Left lung (tissue), 10 donors: ENCODE data around the gene IFT172. TPM values are rescaled to one million over a fixed set of nuclear protein-coding genes. Genes with fewer than 3 reads are reported as not detected.
A peak's percentile ranks its signal among the peaks of the same experiment; 100 is the strongest.

Source experiments
- ATAC-seq: fragments of 200-7000 bp; cut with Tn5 transposase; one replicate; pipeline ENCODE4 v1.9.1; 2020; ENCODE audit warnings: moderate library complexity
- DNase-seq, 4 donors: peaks; one replicate each; pipeline ENCODE4 v3.0.0-alpha.2; 2013 to 2020
- H3K27ac ChIP-seq, 2 donors: fragments of 200-600 bp; sonication (generic) in 1 of 2; one replicate each; pipeline versions ENCODE4 v1.5.0 to v1.8.0; 2020 to 2021
- H3K27me3 ChIP-seq, 2 donors: fragments of 200-600 bp; sonication (generic) in 1 of 2; one replicate each; pipeline versions ENCODE4 v1.5.0 to v1.8.0; 2020 to 2021
- H3K36me3 ChIP-seq, 2 donors: fragments of 200-600 bp; sonication (generic) in 1 of 2; one replicate each; pipeline versions ENCODE4 v1.5.0 to v1.8.0; 2020 to 2021
- H3K4me1 ChIP-seq, 2 donors: fragments of 200-600 bp; one replicate each; pipeline ENCODE4 v1.8.0; 2021
- H3K4me3 ChIP-seq, 2 donors: fragments of 200-600 bp; sonication (generic) in 1 of 2; one replicate each; pipeline versions ENCODE4 v1.5.0 to v1.8.0; 2020 to 2021; ENCODE audit warnings: mild to moderate bottlenecking in 1 of 2
- H3K9me3 ChIP-seq, 2 donors: fragments of 200-600 bp; sonication (generic) in 1 of 2; one replicate each; pipeline versions ENCODE4 v1.5.0 to v1.8.0; 2020 to 2021
- intact Hi-C, 2 donors: fragments of 100-400 bp; cut with DNase I; formaldehyde crosslinking; loops; one replicate each; pipeline versions ENCODE4 v1.11.2 to v1.14.2; 2022
- polyA plus RNA-seq, 6 donors: library from polyadenylated mRNA; unstranded; fragments of 120-200 nt; gene quantifications; one replicate each; pipeline ENCODE4 v1.2.1, GENCODE V29; 2013; ENCODE audit not compliant: insufficient read length in 6 of 6
- total RNA-seq, 2 donors: library from RNA; stranded (reverse); fragmentation: NEBNext Ultra II Directional; extraction: Animal tissue kit (Norgen Biotek cat#: 25700); gene quantifications; one replicate each; pipeline ENCODE4 v1.2.1, GENCODE V29; 2021
- TF ChIP-seq, protein P1 (sequence below), 2 donors: fragments of 200-600 bp; sonication (generic) in 1 of 2; IDR thresholded peaks; one replicate each; pipeline versions ENCODE4 v1.5.0 to v1.8.0; 2021; ENCODE audit warnings: antibody characterized with exemption in 2 of 2
- donor health status: DM: no; HTN: yes; CAD: no.
- donor health status: DM: no; HTN: no; CAD: no.

The IFT172 gene
- total and polyA plus RNA-seq, 8 donors, result 21.0 to 65.3 (median 53.8) TPM

DNA sequence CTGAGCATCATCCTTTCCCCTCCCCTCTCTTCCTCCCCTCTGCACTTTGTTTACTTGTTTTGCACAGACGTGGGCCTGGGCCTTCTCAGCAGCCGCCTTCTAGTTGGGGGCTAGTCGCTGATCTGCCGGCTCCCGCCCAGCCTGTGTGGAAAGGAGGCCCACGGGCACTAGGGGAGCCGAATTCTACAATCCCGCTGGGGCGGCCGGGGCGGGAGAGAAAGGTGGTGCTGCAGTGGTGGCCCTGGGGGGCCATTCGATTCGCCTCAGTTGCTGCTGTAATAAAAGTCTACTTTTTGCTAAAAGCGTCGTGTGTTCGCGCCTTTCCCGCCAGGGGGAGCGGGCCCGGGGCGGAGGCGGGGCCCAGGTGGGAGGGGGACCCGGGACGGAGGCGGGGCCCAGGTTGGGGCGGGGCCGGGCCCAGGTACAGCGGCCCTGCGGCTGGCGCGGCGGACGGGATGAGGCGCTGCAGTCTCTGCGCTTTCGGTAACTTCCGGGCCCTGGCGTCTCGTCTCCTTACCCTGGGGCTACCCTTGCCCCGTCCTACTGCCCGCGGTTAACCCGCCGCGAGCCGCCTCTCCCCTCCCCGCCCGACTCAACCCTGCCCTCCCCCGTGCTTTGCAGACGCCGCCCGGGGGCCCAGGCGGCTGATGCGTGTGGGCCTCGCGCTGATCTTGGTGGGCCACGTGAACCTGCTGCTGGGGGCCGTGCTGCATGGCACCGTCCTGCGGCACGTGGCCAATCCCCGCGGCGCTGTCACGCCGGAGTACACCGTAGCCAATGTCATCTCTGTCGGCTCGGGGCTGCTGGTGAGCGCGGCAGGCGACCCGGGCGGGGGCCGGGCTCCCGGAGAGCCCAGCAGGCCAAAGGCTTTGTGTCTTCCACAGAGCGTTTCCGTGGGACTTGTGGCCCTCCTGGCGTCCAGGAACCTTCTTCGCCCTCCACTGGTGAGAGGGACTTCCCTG, 47.3 kb downstream of the IFT172 start, which contains the start of gene KRTCAP3:
KRTCAP3 (plus strand) TSS at position 424 of the 962 bp plus-strand sequence; CDS start at position 456, 32 bp downstream.
- Histone ChIP-seq H3K36me3 (peaks cover 4 to 76% of the 10 kb centered on the region in 2 donors), H3K9me3 (no peaks in the 10 kb centered on the region), H3K4me3 (peak within 1 kb of the TSS; percentile 21 to 35), H3K27ac (peak within 1 kb of the TSS in 1 of 2 donors; percentile 51), H3K4me1 (peaks cover 0 to 9% of the 10 kb centered on the region in 2 donors), H3K27me3 (no peaks in the 10 kb centered on the region)
- DNase-seq (peak; percentile 20 to 89 (median 52)), ATAC-seq (peak; percentile 96)
- TF ChIP-seq, protein P1, sequence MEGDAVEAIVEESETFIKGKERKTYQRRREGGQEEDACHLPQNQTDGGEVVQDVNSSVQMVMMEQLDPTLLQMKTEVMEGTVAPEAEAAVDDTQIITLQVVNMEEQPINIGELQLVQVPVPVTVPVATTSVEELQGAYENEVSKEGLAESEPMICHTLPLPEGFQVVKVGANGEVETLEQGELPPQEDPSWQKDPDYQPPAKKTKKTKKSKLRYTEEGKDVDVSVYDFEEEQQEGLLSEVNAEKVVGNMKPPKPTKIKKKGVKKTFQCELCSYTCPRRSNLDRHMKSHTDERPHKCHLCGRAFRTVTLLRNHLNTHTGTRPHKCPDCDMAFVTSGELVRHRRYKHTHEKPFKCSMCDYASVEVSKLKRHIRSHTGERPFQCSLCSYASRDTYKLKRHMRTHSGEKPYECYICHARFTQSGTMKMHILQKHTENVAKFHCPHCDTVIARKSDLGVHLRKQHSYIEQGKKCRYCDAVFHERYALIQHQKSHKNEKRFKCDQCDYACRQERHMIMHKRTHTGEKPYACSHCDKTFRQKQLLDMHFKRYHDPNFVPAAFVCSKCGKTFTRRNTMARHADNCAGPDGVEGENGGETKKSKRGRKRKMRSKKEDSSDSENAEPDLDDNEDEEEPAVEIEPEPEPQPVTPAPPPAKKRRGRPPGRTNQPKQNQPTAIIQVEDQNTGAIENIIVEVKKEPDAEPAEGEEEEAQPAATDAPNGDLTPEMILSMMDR (IDR thresholded peaks at IDR 0.05), result peak in 1 of 2 donors; percentile 21
- intact Hi-C loops, result no loop called here

DNA sequence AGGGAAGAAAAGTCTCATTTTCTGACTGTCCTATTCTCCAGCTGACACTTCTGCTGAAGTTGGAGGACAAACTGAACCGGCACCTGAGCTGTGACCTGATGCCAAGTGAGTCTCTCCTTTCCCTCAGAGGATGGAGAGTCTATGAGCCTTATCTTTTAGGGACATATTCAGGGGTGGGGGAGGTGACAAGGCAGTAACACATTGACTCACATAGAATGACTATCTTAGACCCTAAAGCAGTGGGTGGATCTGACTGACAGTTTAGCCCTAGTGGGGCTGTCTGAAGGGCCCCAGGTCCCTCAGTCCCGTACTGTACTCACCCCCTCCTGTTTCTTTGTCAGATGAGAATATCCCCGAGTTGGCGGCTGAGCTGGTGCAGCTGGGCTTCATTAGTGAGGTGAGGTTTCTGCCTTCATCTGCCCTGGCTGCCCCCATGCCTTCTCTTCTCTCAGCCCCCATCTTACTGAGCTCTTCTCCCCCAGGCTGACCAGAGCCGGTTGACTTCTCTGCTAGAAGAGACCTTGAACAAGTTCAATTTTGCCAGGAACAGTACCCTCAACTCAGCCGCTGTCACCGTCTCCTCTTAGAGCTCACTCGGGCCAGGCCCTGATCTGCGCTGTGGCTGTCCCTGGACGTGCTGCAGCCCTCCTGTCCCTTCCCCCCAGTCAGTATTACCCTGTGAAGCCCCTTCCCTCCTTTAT, 48.2 kb downstream of the IFT172 start:
- Histone ChIP-seq H3K4me1 (peaks cover 0 to 9% of the 10 kb centered on the region in 2 donors), H3K27ac (no peak overlapping the region), H3K4me3 (no peak overlapping the region), H3K36me3 (peaks cover 6 to 84% of the 10 kb centered on the region in 2 donors), H3K9me3 (no peaks in the 10 kb centered on the region), H3K27me3 (no peaks in the 10 kb centered on the region)
- peak in 1 of 4 donors; percentile 3 for DNase-seq
- intact Hi-C loops, result no loop called here
- no peak for ATAC-seq
- TF ChIP-seq, protein P1 (IDR thresholded peaks at IDR 0.05), result no peak

DNA sequence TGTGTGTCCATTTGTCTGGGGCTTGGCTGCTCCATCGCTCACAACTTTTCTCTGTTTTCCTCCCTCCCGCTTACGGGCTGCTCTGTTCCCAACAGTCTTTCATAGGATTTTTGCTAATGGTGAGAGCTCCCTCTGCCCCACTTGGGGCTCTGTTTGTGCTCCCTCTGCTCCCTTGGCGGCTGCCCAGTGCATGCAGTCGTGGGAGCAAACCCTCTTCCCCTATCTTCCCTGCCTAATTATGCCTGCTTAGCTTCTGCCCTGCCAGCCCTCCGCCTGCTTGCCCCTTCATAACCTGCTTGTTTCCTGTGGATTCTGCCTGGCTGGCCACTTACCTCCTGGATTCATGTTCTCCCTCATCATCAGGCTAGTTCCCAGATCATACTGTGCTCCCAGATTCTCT, 53.9 kb downstream of the IFT172 start:
- ATAC-seq (no peak), DNase-seq (no peak)
- peaks cover 2 to 77% of the 10 kb centered on the region in 2 donors for H3K36me3 ChIP-seq
- H3K27me3 ChIP-seq, result no peaks in the 10 kb centered on the region
- intact Hi-C loops, result no loop called here
- TF ChIP-seq, protein P1 (IDR thresholded peaks at IDR 0.05), result no peak
- H3K27ac ChIP-seq, result no peak overlapping the region
- no peaks in the 10 kb centered on the region for H3K9me3 ChIP-seq
- peaks cover 0 to 12% of the 10 kb centered on the region in 2 donors for H3K4me1 ChIP-seq
- no peak overlapping the region for H3K4me3 ChIP-seq

DNA sequence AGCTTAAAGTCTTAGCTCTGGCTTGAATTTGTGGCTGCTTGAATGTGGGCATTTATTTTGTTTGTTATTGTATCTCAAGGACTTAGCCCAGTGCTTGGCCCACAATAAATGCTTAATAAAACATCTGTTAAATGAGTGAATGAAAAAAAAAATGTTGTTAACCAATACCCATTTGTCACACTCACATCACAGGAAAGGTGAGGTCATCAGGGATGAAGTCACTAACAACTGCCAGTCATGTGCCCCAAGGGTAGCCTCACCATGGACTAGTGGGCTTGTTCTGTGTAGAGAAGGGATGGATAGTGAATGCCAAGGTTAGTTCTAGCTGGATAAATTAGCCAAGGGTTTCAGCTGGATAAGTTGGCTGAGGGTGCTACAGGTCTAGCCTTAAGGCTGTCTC, 58.1 kb downstream of the IFT172 start:
- Histone ChIP-seq H3K36me3 (peaks cover 0 to 34% of the 10 kb centered on the region in 2 donors), H3K9me3 (no peaks in the 10 kb centered on the region), H3K27me3 (no peaks in the 10 kb centered on the region), H3K27ac (no peak overlapping the region), H3K4me1 (peaks cover 6 to 35% of the 10 kb centered on the region in 2 donors), H3K4me3 (no peak overlapping the region)
- intact Hi-C loops, result no loop called here
- DNase-seq (no peak), ATAC-seq (no peak)
- TF ChIP-seq, protein P1 (IDR thresholded peaks at IDR 0.05), result no peak
